H1 (cell line): ENCODE measurements around the gene MACROD2. TPM values are rescaled to one million over a fixed set of nuclear protein-coding genes. Genes with fewer than 3 reads are reported as not detected.

ENCODE experiments used
- CTCF ChIA-PET: fragments of 300-600 bp; sonication (Branson Sonifier 250); formaldehyde crosslinking; loops from one replicate; lab custom pipeline; 2021; ENCODE audit not compliant: partially characterized antibody; lab: Charles Lee
- POLR2A ChIA-PET: fragments of 300-600 bp; sonication (Branson Sonifier 250); formaldehyde crosslinking; loops from one replicate; lab custom pipeline; 2021; ENCODE audit warnings: inconsistent platforms; ENCODE audit not compliant: partially characterized antibody; lab: Charles Lee
- DNase-seq, 2 experiments: peaks; one replicate each; pipeline versions ENCODE4 v3.0.0 to v3.0.0-alpha.2; 2010 to 2022; ENCODE audit warnings: low spot score in 2 of 2, low read depth in 1 of 2, mixed read lengths in 1 of 2
- FAIRE-seq: peaks from 2 replicates; lab custom pipeline; 2011; peaks lifted over from hg19 to GRCh38; lab: Jason Lieb, UNC
- H2AFZ ChIP-seq: 2 replicates; pipeline ENCODE4 v1.8.1; 2012; ENCODE audit warnings: low read length, inconsistent platforms
- H2AK5ac ChIP-seq: 2 replicates; pipeline ENCODE4 v1.6.1; 2013; ENCODE audit warnings: low read depth, low read length
- H2BK120ac ChIP-seq: replicated peaks from 2 replicates; pipeline ENCODE3; 2013; ENCODE audit warnings: low read depth, low read length, inconsistent platforms
- H2BK12ac ChIP-seq: 2 replicates; pipeline ENCODE4 v1.6.1; 2013; ENCODE audit warnings: low read depth, low read length
- H2BK15ac ChIP-seq: 2 replicates; pipeline ENCODE4 v1.6.1; 2013; ENCODE audit warnings: low read length
- H2BK20ac ChIP-seq: 2 replicates; pipeline ENCODE4 v1.6.1; 2013; ENCODE audit warnings: low read length
- H2BK5ac ChIP-seq: 2 replicates; pipeline ENCODE4 v1.6.1; 2013; ENCODE audit warnings: low read depth, low read length
- H3K14ac ChIP-seq: 2 replicates; pipeline ENCODE4 v1.6.1; 2013; ENCODE audit warnings: inconsistent platforms; ENCODE audit not compliant: insufficient read length
- H3K18ac ChIP-seq: 2 replicates; pipeline ENCODE4 v1.6.1; 2013; ENCODE audit warnings: low read length; ENCODE audit errors: extremely low read depth
- H3K23ac ChIP-seq: 2 replicates; pipeline ENCODE4 v1.6.1; 2013; ENCODE audit warnings: inconsistent platforms; ENCODE audit not compliant: insufficient read length
- H3K23me2 ChIP-seq: 2 replicates; pipeline ENCODE4 v1.6.1; 2013; ENCODE audit warnings: low read depth, low read length
- H3K27ac ChIP-seq: 2 replicates; pipeline ENCODE4 v1.6.1; 2011; ENCODE audit warnings: low read depth, low read length, inconsistent platforms
- H3K27me3 ChIP-seq, 4 experiments: replicated peaks in 1 of 4; 1 replicate in 1 of 4; 2 replicates in 3 of 4; pipeline versions ENCODE4 v1.6.1 to v1.8.1; 2011 to 2013; ENCODE audit warnings: low read length in 3 of 4, mild to moderate bottlenecking in 3 of 4, inconsistent platforms in 2 of 4, mixed read lengths in 2 of 4, moderate library complexity in 1 of 4; ENCODE audit not compliant: control insufficient read depth in 3 of 4, insufficient read depth in 3 of 4; ENCODE audit errors: extremely low read depth in 1 of 4
- H3K36me3 ChIP-seq, 4 experiments: 2 replicates each; pipeline versions ENCODE4 v1.6.1 to v1.8.1; 2011 to 2013; ENCODE audit warnings: mild to moderate bottlenecking in 4 of 4, low read length in 3 of 4, moderate library complexity in 2 of 4, control low read depth in 1 of 4, inconsistent platforms in 1 of 4; ENCODE audit not compliant: insufficient read depth in 4 of 4, control insufficient read depth in 2 of 4
- H3K4ac ChIP-seq: replicated peaks from 2 replicates; pipeline ENCODE3; 2013; ENCODE audit warnings: low read length, low read depth, mixed read lengths, inconsistent platforms; ENCODE audit not compliant: insufficient read length
- H3K4me1 ChIP-seq, 4 experiments: replicated peaks in 1 of 4; 1 replicate in 1 of 4; 2 replicates in 3 of 4; pipeline versions ENCODE4 v1.6.1 to v1.8.1; 2011 to 2013; ENCODE audit warnings: low read length in 3 of 4, inconsistent platforms in 2 of 4, mixed read lengths in 1 of 4; ENCODE audit not compliant: insufficient read depth in 4 of 4, control insufficient read depth in 3 of 4
- H3K4me2 ChIP-seq, 2 experiments: 2 replicates each; pipeline versions ENCODE4 v1.6.1 to v1.8.1; 2011 to 2013; ENCODE audit warnings: low read depth in 2 of 2, low read length in 2 of 2, control low read depth in 1 of 2, inconsistent platforms in 1 of 2, mild to moderate bottlenecking in 1 of 2; ENCODE audit not compliant: insufficient read depth in 1 of 2
- H3K4me3 ChIP-seq, 4 experiments: fragments of 200-600, 300-600 bp in 1 of 4; sonication (generic), shearing (Covaris generic), sonication (Bioruptor Twin) in 1 of 4; 2 replicates each; pipeline versions ENCODE4 v1.5.1 to v1.8.1; 2011 to 2016; ENCODE audit warnings: low read length in 4 of 4, low read depth in 3 of 4, control low read depth in 2 of 4, inconsistent platforms in 2 of 4, mild to moderate bottlenecking in 2 of 4, mixed read lengths in 1 of 4, moderate library complexity in 1 of 4; ENCODE audit not compliant: insufficient read depth in 2 of 4; ENCODE audit errors: extremely low read depth in 1 of 4
- H3K56ac ChIP-seq: replicated peaks from 2 replicates; pipeline ENCODE3; 2013; ENCODE audit warnings: low read depth, mild to moderate bottlenecking, mixed read lengths, low read length, inconsistent platforms; ENCODE audit not compliant: insufficient read length
- H3K79me1 ChIP-seq: 2 replicates; pipeline ENCODE4 v1.6.1; 2013; ENCODE audit warnings: low read depth, low read length, control low read depth
- H3K79me2 ChIP-seq, 2 experiments: 2 replicates each; pipeline versions ENCODE4 v1.6.1 to v1.8.1; 2012 to 2013; ENCODE audit warnings: low read length in 2 of 2, mild to moderate bottlenecking in 2 of 2, inconsistent platforms in 1 of 2; ENCODE audit not compliant: insufficient read depth in 2 of 2, control insufficient read depth in 1 of 2
- H3K9ac ChIP-seq, 4 experiments: replicated peaks in 1 of 4; 1 replicate in 1 of 4; 2 replicates in 3 of 4; pipeline versions ENCODE4 v1.6.1 to v1.8.1; 2011 to 2013; ENCODE audit warnings: low read depth in 3 of 4, low read length in 3 of 4, control low read depth in 2 of 4, mild to moderate bottlenecking in 2 of 4, moderate library complexity in 2 of 4, inconsistent platforms in 1 of 4; ENCODE audit errors: extremely low read depth in 1 of 4
- H3K9me3 ChIP-seq, 2 experiments: 2 replicates each; pipeline versions ENCODE4 v1.6.1 to v1.8.1; 2012 to 2013; ENCODE audit warnings: mild to moderate bottlenecking in 2 of 2, moderate library complexity in 2 of 2, control low read depth in 1 of 2, inconsistent platforms in 1 of 2, low read depth in 1 of 2, low read length in 1 of 2, mixed read lengths in 1 of 2; ENCODE audit not compliant: insufficient read depth in 2 of 2
- H4K20me1 ChIP-seq, 2 experiments: replicated peaks in 1 of 2; 2 replicates each; pipeline versions ENCODE3 to v1.8.1; 2011 to 2013; ENCODE audit warnings: inconsistent platforms in 2 of 2, low read length in 2 of 2, mild to moderate bottlenecking in 1 of 2; ENCODE audit not compliant: insufficient read depth in 2 of 2, control insufficient read depth in 1 of 2
- H4K5ac ChIP-seq: 2 replicates; pipeline ENCODE4 v1.6.1; 2013; ENCODE audit warnings: low read length, low read depth, mixed read lengths, inconsistent platforms; ENCODE audit not compliant: insufficient read length
- H4K8ac ChIP-seq: 2 replicates; pipeline ENCODE4 v1.8.0; 2013; ENCODE audit warnings: mild to moderate bottlenecking, moderate library complexity, low read length, inconsistent platforms; ENCODE audit not compliant: insufficient read depth; ENCODE audit errors: extremely low read depth
- H4K91ac ChIP-seq: replicated peaks from 2 replicates; pipeline ENCODE3; 2013; ENCODE audit warnings: low read length, mixed read lengths, inconsistent platforms; ENCODE audit not compliant: insufficient read length
- ASH2L ChIP-seq: fragments of 200-600, 300-600 bp; sonication (generic); IDR thresholded peaks from one replicate; pipeline ENCODE4 v1.7.1; 2017; ENCODE audit warnings: low read length
- BCL11A ChIP-seq, 2 experiments: IDR thresholded peaks; one replicate each; pipeline ENCODE4 v1.6.1; 2011; ENCODE audit warnings: low read depth in 2 of 2, low read length in 2 of 2, mild to moderate bottlenecking in 2 of 2
- CBX8 ChIP-seq: fragments of 300-800, 300-1000 bp; sonication (generic); IDR thresholded peaks from 2 replicates; pipeline ENCODE4 v1.7.1; 2016; ENCODE audit warnings: low read depth, low read length, borderline replicate concordance
- CHD1 ChIP-seq: IDR thresholded peaks from 2 replicates; pipeline ENCODE4 v1.6.1; 2012; ENCODE audit warnings: low read depth, low read length, improper control_type of control experiment
- E2F6 ChIP-seq: IDR thresholded peaks from 2 replicates; pipeline ENCODE4 v1.6.1; 2012; ENCODE audit warnings: inconsistent platforms
- EZH2 ChIP-seq: fragments of 200-600 bp; sonication (generic); IDR thresholded peaks from 2 replicates; pipeline ENCODE4 v1.7.1; 2012; ENCODE audit warnings: low read depth, mild to moderate bottlenecking, moderate library complexity, low read length, inconsistent platforms; ENCODE audit not compliant: severe bottlenecking
- HDAC6 ChIP-seq: IDR thresholded peaks from one replicate; pipeline ENCODE4 v1.7.1; 2012; ENCODE audit warnings: low read depth, mild to moderate bottlenecking, inconsistent platforms, low read length, moderate library complexity
- POLR2A ChIP-seq, 2 experiments: IDR thresholded peaks; 1 replicate in 1 of 2; 2 replicates in 1 of 2; pipeline ENCODE4 v1.6.1; 2011; ENCODE audit warnings: low read depth in 2 of 2, low read length in 2 of 2, mild to moderate bottlenecking in 2 of 2; ENCODE audit errors: control extremely low read depth in 1 of 2
- SIRT6 ChIP-seq: IDR thresholded peaks from one replicate; pipeline ENCODE4 v1.7.1; 2012; ENCODE audit warnings: low read length, inconsistent platforms
- SP2 ChIP-seq: IDR thresholded peaks from 2 replicates; pipeline ENCODE4 v1.6.1; 2012; ENCODE audit warnings: mild to moderate bottlenecking, low read length, inconsistent platforms
- SRF ChIP-seq: IDR thresholded peaks from 2 replicates; pipeline ENCODE4 v1.6.1; 2011; ENCODE audit warnings: mild to moderate bottlenecking, low read depth, low read length, moderate library complexity
- WGBS, 2 experiments: shearing (Covaris generic) in 1 of 2; methylation state at CpG; one replicate each; pipeline versions ENCODE4 v1.1.6 to v1.1.7; 2013 to 2015; ENCODE audit warnings: low lambda C conversion rate in 2 of 2, mixed read lengths in 2 of 2, inconsistent platforms in 1 of 2, low coverage in 1 of 2, missing lambda C conversion rate in 1 of 2; ENCODE audit not compliant: insufficient replicate concordance in 2 of 2, insufficient coverage in 1 of 2, insufficient read length in 1 of 2; ENCODE audit errors: extremely low coverage in 1 of 2, missing lambda C conversion rate in 1 of 2; 5-methylcytosine and 5-hydroxymethylcytosine counted together
- polyA plus RNA-seq, 7 experiments: library from polyadenylated mRNA; depleted of rRNA in 3 of 7; stranded (reverse) in 5 of 7; unstranded in 2 of 7; fragments of >200 nt in 5 of 7; fragments of 200-250 nt in 2 of 7; gene quantifications; 1 replicate in 5 of 7; 2 replicates in 1 of 7; 4 replicates in 1 of 7; pipeline versions ENCODE4 v1.2.1 to v1.2.3, GENCODE V29; 2011 to 2013; ENCODE audit warnings: missing spikeins in 2 of 7, mixed read lengths in 2 of 7
- total RNA-seq: library from RNA; stranded (reverse); fragmentation: NEBNext Ultra II Directional; extraction: Animal tissue kit (Norgen Biotek cat#: 25700); gene quantifications from 2 replicates; pipeline ENCODE4 v1.2.1, GENCODE V29; 2021

MACROD2 gene
- total and polyA plus RNA-seq, 2 of the 8 experiments (the other 6 are each of a cell fraction or from before 2014, with no cell fraction given), result 0.70 to 3.9 TPM

GRCh38 chr20:14497004-14497403, 501.7 kb downstream of the MACROD2 start:
- WGBS, 2 experiments, result 98% methylated on average over 2 of the region's 2 CpGs; no CpG with 5 or more reads in 1 of the 2 experiments
- no peak overlapping the region for H2BK5ac ChIP-seq
- H3K14ac ChIP-seq, result no peak overlapping the region
- H4K91ac ChIP-seq, result no peak overlapping the region
- H3K4me3 ChIP-seq, result no peak overlapping the region
- H3K9me3 ChIP-seq, result no peaks in the 10 kb centered on the region
- H3K79me1 ChIP-seq, result no peaks in the 10 kb centered on the region
- no peak overlapping the region for H2BK15ac ChIP-seq
- no peak overlapping the region for H3K9ac ChIP-seq
- POLR2A ChIA-PET, result no interaction called here
- no peaks in the 10 kb centered on the region for H3K79me2 ChIP-seq
- no peak overlapping the region for H3K23ac ChIP-seq
- H4K8ac ChIP-seq, result no peak overlapping the region
- no peak overlapping the region for H2BK20ac ChIP-seq
- CTCF ChIA-PET, result interaction anchor here (0.9 to 1.3 kb wide), 3 partner anchors 160 to 303 kb away, joined by 3 to 4 read pairs (median 4); partner anchors contain the start of gene FLRT3
- no peak overlapping the region for H3K27ac ChIP-seq
- DNase-seq, result no peak
- no peak overlapping the region for H4K5ac ChIP-seq
- no peak overlapping the region for H2BK120ac ChIP-seq
- no peak overlapping the region for H3K4me2 ChIP-seq
- no peaks in the 10 kb centered on the region for H3K27me3 ChIP-seq
- H3K56ac ChIP-seq, result no peak overlapping the region
- TF ChIP-seq BCL11A (IDR thresholded peaks at IDR 0.05; ENCODE audit: low read depth in 2 of 2, low read length in 2 of 2), result no peak
- TF ChIP-seq SIRT6, result no peak
- TF ChIP-seq CBX8, result no peak
- no peak for TF ChIP-seq CHD1
- TF ChIP-seq SRF, result no peak
- no peak for TF ChIP-seq SP2
- TF ChIP-seq E2F6, result no peak
- TF ChIP-seq POLR2A (IDR thresholded peaks at IDR 0.05; ENCODE audit: control extremely low read depth in 1 of 2, low read depth in 2 of 2, low read length in 2 of 2), result no peak
- no peak for TF ChIP-seq ASH2L
- TF ChIP-seq HDAC6, result no peak
- no peak for TF ChIP-seq EZH2
- TF ChIP-seq, all 59 proteins: peak for 0
- H4K20me1 ChIP-seq, result no peaks in the 10 kb centered on the region
- H3K4ac ChIP-seq, result no peak overlapping the region
- H2AK5ac ChIP-seq, result no peak overlapping the region
- no peak overlapping the region for H3K18ac ChIP-seq
- H3K36me3 ChIP-seq, result no peaks in the 10 kb centered on the region
- H2BK12ac ChIP-seq, result no peak overlapping the region
- H3K4me1 ChIP-seq, result peaks cover 0 to 6% (median under 1%) of the 10 kb centered on the region in 4 experiments; a peak in 2 of 7 replicates
- H2AFZ ChIP-seq, result no peak overlapping the region
- H3K23me2 ChIP-seq, result no peaks in the 10 kb centered on the region; the same call in 1 of the 2 replicates
- FAIRE-seq, result no peak
